ENCODE measurements around the gene UCP3.

GRCh38 chr11:74004046-74004695, 4.7 kb downstream of the UCP3 start:
- TF ChIP-seq CTCF (IDR thresholded peaks at IDR 0.05; ENCODE audit: insufficient read depth, low read depth, low read length), result no peak
- no peak for TF ChIP-seq EZH2 (IDR thresholded peaks at IDR 0.05; ENCODE audit: insufficient read depth, low read length)
